Measurements from ENCODE around the gene GFPT2. TPM values are rescaled to one million over a fixed set of nuclear protein-coding genes. Genes with fewer than 3 reads are reported as not detected.

The GFPT2 gene
- total and polyA plus RNA-seq, 2 of the 8 experiments (the other 6 are each of a cell fraction or from before 2014, with no cell fraction given): 83.7 to 143 TPM

GRCh38 chr5:180291943-180292831 is 60.9 kb downstream of the GFPT2 start, which contains the start of gene MAPK9:
Gene MAPK9 (minus strand): TSS chr5:180292083. CDS start chr5:180280561, 11,522 bp downstream.
- ChIA-PET CTCF (ENCODE audit: partially characterized antibody) (interaction anchor here (0.6 to 9.0 kb wide), 17 partner anchors 9 to 406 kb away, joined by 3 to 88 read pairs (median 7); no protein-coding TSS in a partner anchor), POLR2A (ENCODE audit: partially characterized antibody) (interaction anchor here (0.7 to 2.7 kb wide), 6 partner anchors 9 to 181 kb away, joined by 3 to 13 read pairs (median 3); no protein-coding TSS in a partner anchor)
- Histone ChIP-seq H3K27me3 (replicated peaks in 1 of 4; ENCODE audit: control insufficient read depth in 3 of 4, extremely low read depth in 1 of 4, insufficient read depth in 3 of 4, low read length in 3 of 4) (no peaks in the 10 kb centered on the region), H4K5ac (ENCODE audit: insufficient read length, low read depth, low read length) (peak within 1 kb of the TSS; percentile 86), H3K56ac (replicated peaks; ENCODE audit: insufficient read length, low read depth, low read length) (peak within 1 kb of the TSS; percentile 22), H2BK120ac (replicated peaks; ENCODE audit: low read depth, low read length) (no peak within 1 kb of the TSS), H3K18ac (ENCODE audit: extremely low read depth, low read length) (peak within 1 kb of the TSS; percentile 90), H2AK5ac (ENCODE audit: low read depth, low read length) (no peak within 1 kb of the TSS), H2BK5ac (ENCODE audit: low read depth, low read length) (no peak within 1 kb of the TSS; the same call in 1 of the 2 replicates), H3K23ac (ENCODE audit: insufficient read length) (no peak within 1 kb of the TSS), H2AFZ (ENCODE audit: low read length) (no peak within 1 kb of the TSS), H4K8ac (ENCODE audit: extremely low read depth, insufficient read depth, low read length) (peak within 1 kb of the TSS; percentile 96; the same call in 1 of the 2 replicates), H3K27ac (ENCODE audit: low read depth, low read length) (peak within 1 kb of the TSS; percentile 47; the same call in 1 of the 2 replicates), H3K4me3 (ENCODE audit: extremely low read depth in 1 of 4, insufficient read depth in 2 of 4, low read depth in 3 of 4, low read length in 4 of 4) (peak within 1 kb of the TSS; percentile 65 to 97 (median 75)), H3K9me3 (ENCODE audit: insufficient read depth in 2 of 2, low read depth in 1 of 2, low read length in 1 of 2) (no peaks in the 10 kb centered on the region), H3K79me2 (ENCODE audit: control insufficient read depth in 1 of 2, insufficient read depth in 2 of 2, low read length in 2 of 2) (peaks cover 7 to 38% of the 10 kb centered on the region in 2 experiments; a peak in 3 of 4 replicates), H3K9ac (replicated peaks in 1 of 4; ENCODE audit: extremely low read depth in 1 of 4, low read depth in 3 of 4, low read length in 3 of 4) (peak within 1 kb of the TSS; percentile 35 to 83 (median 68)), H3K14ac (ENCODE audit: insufficient read length) (no peak within 1 kb of the TSS), H3K79me1 (ENCODE audit: low read depth, low read length) (peaks cover 6% of the 10 kb centered on the region), H3K4me2 (ENCODE audit: insufficient read depth in 1 of 2, low read depth in 2 of 2, low read length in 2 of 2) (peak within 1 kb of the TSS; percentile 72 to 82), H3K4me1 (replicated peaks in 1 of 4; ENCODE audit: control insufficient read depth in 3 of 4, insufficient read depth in 4 of 4, low read length in 3 of 4) (peaks cover 0 to 6% (median 5%) of the 10 kb centered on the region in 4 experiments; a peak in 6 of 7 replicates), H2BK15ac (ENCODE audit: low read length) (0 out of 2 replicates have a peak within 1 kb of the TSS, but pooled peaks have one; percentile 29), H2BK20ac (ENCODE audit: low read length) (no peak within 1 kb of the TSS), H4K20me1 (replicated peaks in 1 of 2; ENCODE audit: control insufficient read depth in 1 of 2, insufficient read depth in 2 of 2, low read length in 2 of 2) (peaks cover 7 to 9% of the 10 kb centered on the region in 2 experiments), H4K91ac (replicated peaks; ENCODE audit: insufficient read length, low read length) (no peak within 1 kb of the TSS), H3K4ac (replicated peaks; ENCODE audit: insufficient read length, low read depth, low read length) (no peak within 1 kb of the TSS), H3K23me2 (ENCODE audit: low read depth, low read length) (peaks cover 5% of the 10 kb centered on the region; the same call in 1 of the 2 replicates), H2BK12ac (ENCODE audit: low read depth, low read length) (no peak within 1 kb of the TSS), H3K36me3 (ENCODE audit: control insufficient read depth in 2 of 4, insufficient read depth in 4 of 4, low read length in 3 of 4) (no peaks in the 10 kb centered on the region)
- DNase-seq (ENCODE audit: low read depth in 1 of 2, low spot score in 2 of 2) (peak in 1 of 2 experiments; percentile 88), FAIRE-seq (no peak)
- WGBS, 2 experiments (ENCODE audit: extremely low coverage in 1 of 2, insufficient coverage in 1 of 2, insufficient read length in 1 of 2, insufficient replicate concordance in 2 of 2, low coverage in 1 of 2, low lambda C conversion rate in 2 of 2, missing lambda C conversion rate in 1 of 2): 4% methylated on average over 59 of the region's 122 CpGs; no CpG with 5 or more reads in 1 of the 2 experiments
- TF ChIP-seq CTCF (IDR thresholded peaks at IDR 0.05; ENCODE audit: control extremely low read depth in 1 of 3, insufficient read depth in 1 of 3, low read depth in 1 of 3, low read length in 3 of 3) (no peak), JUN (IDR thresholded peaks at IDR 0.05; ENCODE audit: low read depth, low read length) (no peak), SIRT6 (IDR thresholded peaks at IDR 0.05; ENCODE audit: low read length) (no peak), NANOG (IDR thresholded peaks at IDR 0.05; ENCODE audit: insufficient read depth, low read depth, low read length, poor library complexity, severe bottlenecking) (no peak), MAFK (IDR thresholded peaks at IDR 0.05; ENCODE audit: low read depth, low read length) (no peak), POU5F1 (IDR thresholded peaks at IDR 0.05; ENCODE audit: low read depth, low read length) (no peak), GTF2F1 (IDR thresholded peaks at IDR 0.05; ENCODE audit: borderline replicate concordance, low read depth, low read length) (no peak), CREB1 (IDR thresholded peaks at IDR 0.05) (peak; percentile 60)

Data from H1 (cell line).